HG03432 (cell line): ENCODE results near the gene MRPS23.
A peak's percentile ranks its signal among the peaks of the same experiment; 100 is the strongest.

Source experiments
- ATAC-seq: cut with Tn5 transposase; IDR thresholded peaks from one replicate; pipeline ENCODE4 v1.9.1; 2021; ENCODE audit warnings: mild to moderate bottlenecking, moderate library complexity; ENCODE audit not compliant: unreplicated experiment

Gene MRPS23

GRCh38 chr17:57879437-57880085 lies 29.7 kb upstream of the MRPS23 start:
- ATAC-seq, result no peak

- ATAC-seq, result no peak
Observed at GRCh38 chr17:57877803-57878377, 28.0 kb upstream of the MRPS23 start.

- no peak for ATAC-seq
Observed at GRCh38 chr17:57876866-57877237, 27.0 kb upstream of the MRPS23 start.

- no peak for ATAC-seq
Observed at GRCh38 chr17:57876023-57876865, 26.4 kb upstream of the MRPS23 start.

- no peak for ATAC-seq
Observed at GRCh38 chr17:57875290-57876022, 25.6 kb upstream of the MRPS23 start.

GRCh38 chr17:57874434-57875289 lies 24.8 kb upstream of the MRPS23 start:
- no peak for ATAC-seq

GRCh38 chr17:57874058-57874419 lies 24.2 kb upstream of the MRPS23 start:
- ATAC-seq, result no peak

- no peak for ATAC-seq
Observed at GRCh38 chr17:57873261-57874057, 23.6 kb upstream of the MRPS23 start.

GRCh38 chr17:57872536-57872935 lies 22.7 kb upstream of the MRPS23 start:
- ATAC-seq, result no peak

GRCh38 chr17:57871863-57872262 lies 22.0 kb upstream of the MRPS23 start:
- ATAC-seq, result no peak

- ATAC-seq, result no peak
Observed at GRCh38 chr17:57871155-57871554, 21.3 kb upstream of the MRPS23 start.

GRCh38 chr17:57870283-57870635 lies 20.4 kb upstream of the MRPS23 start:
- ATAC-seq, result no peak

GRCh38 chr17:57869617-57870282 lies 19.9 kb upstream of the MRPS23 start:
- ATAC-seq, result no peak

GRCh38 chr17:57868910-57869616 lies 19.2 kb upstream of the MRPS23 start:
- no peak for ATAC-seq

- peak; percentile 86 for ATAC-seq
Observed at GRCh38 chr17:57868007-57868909, 18.4 kb upstream of the MRPS23 start.

GRCh38 chr17:57867126-57867525 lies 17.3 kb upstream of the MRPS23 start:
- ATAC-seq, result no peak

GRCh38 chr17:57866723-57867122 lies 16.9 kb upstream of the MRPS23 start:
- ATAC-seq, result no peak

- no peak for ATAC-seq
Observed at GRCh38 chr17:57866319-57866718, 16.5 kb upstream of the MRPS23 start.
